Left lung (tissue), 10 donors: Measurements from ENCODE around the gene ZNRF2. TPM values are rescaled to one million over a fixed set of nuclear protein-coding genes. Genes with fewer than 3 reads are reported as not detected.

Source experiments
- ATAC-seq: fragments of 200-7000 bp; cut with Tn5 transposase; one replicate; pipeline ENCODE4 v1.9.1; 2020; ENCODE audit warnings: moderate library complexity
- DNase-seq, 4 donors: peaks; one replicate each; pipeline ENCODE4 v3.0.0-alpha.2; 2013 to 2020
- H3K27ac ChIP-seq, 2 donors: fragments of 200-600 bp; sonication (generic) in 1 of 2; one replicate each; pipeline versions ENCODE4 v1.5.0 to v1.8.0; 2020 to 2021
- H3K27me3 ChIP-seq, 2 donors: fragments of 200-600 bp; sonication (generic) in 1 of 2; one replicate each; pipeline versions ENCODE4 v1.5.0 to v1.8.0; 2020 to 2021
- H3K36me3 ChIP-seq, 2 donors: fragments of 200-600 bp; sonication (generic) in 1 of 2; one replicate each; pipeline versions ENCODE4 v1.5.0 to v1.8.0; 2020 to 2021
- H3K4me1 ChIP-seq, 2 donors: fragments of 200-600 bp; one replicate each; pipeline ENCODE4 v1.8.0; 2021
- H3K4me3 ChIP-seq, 2 donors: fragments of 200-600 bp; sonication (generic) in 1 of 2; one replicate each; pipeline versions ENCODE4 v1.5.0 to v1.8.0; 2020 to 2021; ENCODE audit warnings: mild to moderate bottlenecking in 1 of 2
- H3K9me3 ChIP-seq, 2 donors: fragments of 200-600 bp; sonication (generic) in 1 of 2; one replicate each; pipeline versions ENCODE4 v1.5.0 to v1.8.0; 2020 to 2021
- intact Hi-C, 2 donors: fragments of 100-400 bp; cut with DNase I; formaldehyde crosslinking; loops; one replicate each; pipeline versions ENCODE4 v1.11.2 to v1.14.2; 2022
- polyA plus RNA-seq, 6 donors: library from polyadenylated mRNA; unstranded; fragments of 120-200 nt; gene quantifications; one replicate each; pipeline ENCODE4 v1.2.1, GENCODE V29; 2013; ENCODE audit not compliant: insufficient read length in 6 of 6
- total RNA-seq, 2 donors: library from RNA; stranded (reverse); fragmentation: NEBNext Ultra II Directional; extraction: Animal tissue kit (Norgen Biotek cat#: 25700); gene quantifications; one replicate each; pipeline ENCODE4 v1.2.1, GENCODE V29; 2021
- TF ChIP-seq, protein P1 (sequence below), 2 donors: fragments of 200-600 bp; sonication (generic) in 1 of 2; IDR thresholded peaks; one replicate each; pipeline versions ENCODE4 v1.5.0 to v1.8.0; 2021; ENCODE audit warnings: antibody characterized with exemption in 2 of 2
- donor health status: DM: no; HTN: yes; CAD: no.
- donor health status: DM: no; HTN: no; CAD: no.

Gene ZNRF2
- total and polyA plus RNA-seq, 8 donors = 10.9 to 19.5 (median 12.4) TPM

DNA sequence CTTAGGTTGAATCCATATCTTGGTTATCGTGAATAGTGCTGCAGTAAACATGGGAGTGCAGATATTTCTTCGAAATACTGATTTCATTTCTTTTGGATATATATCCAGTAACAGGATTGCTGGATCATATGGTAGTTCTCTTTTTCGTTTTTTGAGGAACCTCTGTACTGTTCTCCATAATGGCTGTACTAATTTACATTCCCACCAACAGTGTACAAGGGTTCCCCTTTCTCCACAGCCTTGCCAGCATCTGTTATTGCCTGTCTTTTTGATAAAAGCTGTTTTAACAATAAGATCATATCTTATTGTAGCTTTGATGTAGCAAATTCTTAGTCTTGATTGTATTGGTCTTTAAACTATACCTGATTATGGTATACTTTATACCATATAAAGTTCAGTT, 45.3 kb downstream of the ZNRF2 start:
- H3K27me3 ChIP-seq = no peaks in the 10 kb centered on the region
- DNase-seq (no peak), ATAC-seq (peak; percentile 36)
- intact Hi-C loops = no loop called here
- peaks cover 0 to 25% of the 10 kb centered on the region in 2 donors for H3K4me1 ChIP-seq
- no peaks in the 10 kb centered on the region for H3K9me3 ChIP-seq
- peaks cover 0 to 7% of the 10 kb centered on the region in 2 donors for H3K36me3 ChIP-seq
- H3K27ac ChIP-seq = peak overlapping the region in 1 of 2 donors; percentile 14
- TF ChIP-seq, protein P1, sequence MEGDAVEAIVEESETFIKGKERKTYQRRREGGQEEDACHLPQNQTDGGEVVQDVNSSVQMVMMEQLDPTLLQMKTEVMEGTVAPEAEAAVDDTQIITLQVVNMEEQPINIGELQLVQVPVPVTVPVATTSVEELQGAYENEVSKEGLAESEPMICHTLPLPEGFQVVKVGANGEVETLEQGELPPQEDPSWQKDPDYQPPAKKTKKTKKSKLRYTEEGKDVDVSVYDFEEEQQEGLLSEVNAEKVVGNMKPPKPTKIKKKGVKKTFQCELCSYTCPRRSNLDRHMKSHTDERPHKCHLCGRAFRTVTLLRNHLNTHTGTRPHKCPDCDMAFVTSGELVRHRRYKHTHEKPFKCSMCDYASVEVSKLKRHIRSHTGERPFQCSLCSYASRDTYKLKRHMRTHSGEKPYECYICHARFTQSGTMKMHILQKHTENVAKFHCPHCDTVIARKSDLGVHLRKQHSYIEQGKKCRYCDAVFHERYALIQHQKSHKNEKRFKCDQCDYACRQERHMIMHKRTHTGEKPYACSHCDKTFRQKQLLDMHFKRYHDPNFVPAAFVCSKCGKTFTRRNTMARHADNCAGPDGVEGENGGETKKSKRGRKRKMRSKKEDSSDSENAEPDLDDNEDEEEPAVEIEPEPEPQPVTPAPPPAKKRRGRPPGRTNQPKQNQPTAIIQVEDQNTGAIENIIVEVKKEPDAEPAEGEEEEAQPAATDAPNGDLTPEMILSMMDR (IDR thresholded peaks at IDR 0.05) = no peak
- H3K4me3 ChIP-seq = no peak overlapping the region

DNA sequence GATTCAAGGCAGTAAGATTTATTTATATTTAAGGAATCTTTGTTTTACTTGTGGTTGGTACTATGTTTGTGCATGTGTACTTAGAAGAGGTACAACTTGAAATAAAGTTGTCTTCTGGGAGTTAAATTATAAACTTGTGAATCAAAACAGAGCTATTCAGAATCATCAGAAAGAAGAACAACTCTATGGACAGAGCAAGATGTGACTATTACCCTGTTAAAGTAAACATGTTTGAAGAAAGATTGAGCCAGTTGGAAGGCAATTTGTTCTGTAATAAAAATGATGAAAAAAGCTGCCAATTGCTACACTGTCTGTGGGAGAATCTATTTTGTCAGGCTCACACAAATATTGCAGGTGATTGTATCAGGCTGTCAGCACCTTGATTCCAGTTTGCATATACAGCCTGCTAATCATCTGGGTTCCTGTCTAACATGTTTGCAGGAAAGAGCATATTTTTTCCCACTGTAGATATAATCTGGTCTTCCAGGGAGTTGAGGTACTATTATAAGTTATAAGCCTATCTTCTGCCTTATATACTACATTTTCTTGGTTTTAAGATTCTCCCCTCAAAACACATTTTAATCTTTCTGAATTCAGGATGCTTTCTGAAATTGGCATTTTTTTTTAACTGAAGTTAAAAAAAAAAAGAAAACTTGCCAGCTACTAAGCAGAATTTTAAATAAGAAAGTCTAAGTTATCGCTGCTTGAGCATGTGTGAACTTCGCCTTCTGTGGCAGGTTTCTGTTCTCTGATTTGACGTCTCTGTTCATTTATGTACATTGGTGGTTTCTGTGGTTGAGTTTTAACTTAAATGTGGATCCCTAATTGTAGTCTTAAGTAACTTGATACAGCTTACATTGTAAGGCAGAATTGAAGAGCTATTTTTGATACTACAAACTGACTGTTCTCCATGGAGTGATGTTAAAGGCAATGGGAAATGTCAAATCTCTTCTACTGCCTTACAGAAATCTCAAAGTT, 46.0 kb downstream of the ZNRF2 start:
- ATAC-seq (no peak), DNase-seq (no peak)
- Histone ChIP-seq H3K27me3 (no peaks in the 10 kb centered on the region), H3K36me3 (peaks cover 0 to 7% of the 10 kb centered on the region in 2 donors), H3K27ac (peak overlapping the region in 1 of 2 donors; percentile 19), H3K4me1 (peaks cover 0 to 30% of the 10 kb centered on the region in 2 donors), H3K9me3 (no peaks in the 10 kb centered on the region), H3K4me3 (no peak overlapping the region)
- TF ChIP-seq, protein P1 (IDR thresholded peaks at IDR 0.05) = no peak
- intact Hi-C loops = no loop called here

DNA sequence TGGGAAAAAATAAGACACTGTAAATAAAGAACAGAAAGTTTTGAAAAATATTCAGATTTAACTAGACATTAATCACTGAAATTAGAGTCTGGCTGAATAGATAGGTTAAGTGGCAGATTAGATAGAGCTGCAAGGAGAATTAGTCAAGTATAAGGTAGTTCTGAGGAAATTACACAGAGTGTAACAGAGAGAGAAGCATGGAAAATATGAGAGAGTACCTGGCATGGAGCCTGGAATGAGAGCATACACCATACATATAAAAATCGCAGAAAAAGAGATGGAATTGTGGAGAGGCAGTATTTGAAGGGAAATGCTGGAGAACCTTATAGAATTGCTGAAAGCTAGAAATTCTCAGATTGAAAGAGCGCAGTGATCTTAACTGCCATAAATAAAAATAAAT, 46.9 kb downstream of the ZNRF2 start:
- Histone ChIP-seq H3K9me3 (no peaks in the 10 kb centered on the region), H3K27me3 (no peaks in the 10 kb centered on the region), H3K27ac (peak overlapping the region in 1 of 2 donors; percentile 19), H3K36me3 (peaks cover 0 to 4% of the 10 kb centered on the region in 2 donors), H3K4me1 (peaks cover 0 to 36% of the 10 kb centered on the region in 2 donors), H3K4me3 (no peak overlapping the region)
- DNase-seq = no peak
- peak; percentile 21 for ATAC-seq
- intact Hi-C loops = no loop called here
- TF ChIP-seq, protein P1 (IDR thresholded peaks at IDR 0.05) = no peak

DNA sequence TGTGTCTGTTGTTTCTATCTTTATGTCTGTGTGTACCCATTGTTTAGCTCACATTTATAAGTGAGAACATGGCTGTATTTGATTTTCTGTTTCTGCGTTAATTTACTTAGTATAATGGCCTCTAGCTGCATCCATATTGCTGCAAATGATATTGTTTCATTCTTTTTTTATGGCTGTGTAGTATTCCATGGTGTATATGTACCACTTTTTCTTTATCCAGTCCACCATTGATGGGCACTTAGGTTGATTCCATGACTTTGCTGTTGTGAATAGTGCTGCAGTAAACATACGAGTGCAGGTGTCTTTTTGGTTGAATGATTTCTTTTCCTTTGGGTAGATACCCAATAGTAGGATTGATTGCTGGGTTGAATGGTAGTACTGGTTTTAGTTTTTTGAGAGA, 48.2 kb downstream of the ZNRF2 start:
- Histone ChIP-seq H3K4me1 (peaks cover 0 to 38% of the 10 kb centered on the region in 2 donors), H3K9me3 (no peaks in the 10 kb centered on the region), H3K4me3 (no peak overlapping the region), H3K27ac (no peak overlapping the region), H3K36me3 (no peaks in the 10 kb centered on the region), H3K27me3 (no peaks in the 10 kb centered on the region)
- intact Hi-C loops = no loop called here
- ATAC-seq (no peak), DNase-seq (no peak)
- TF ChIP-seq, protein P1 (IDR thresholded peaks at IDR 0.05) = no peak

DNA sequence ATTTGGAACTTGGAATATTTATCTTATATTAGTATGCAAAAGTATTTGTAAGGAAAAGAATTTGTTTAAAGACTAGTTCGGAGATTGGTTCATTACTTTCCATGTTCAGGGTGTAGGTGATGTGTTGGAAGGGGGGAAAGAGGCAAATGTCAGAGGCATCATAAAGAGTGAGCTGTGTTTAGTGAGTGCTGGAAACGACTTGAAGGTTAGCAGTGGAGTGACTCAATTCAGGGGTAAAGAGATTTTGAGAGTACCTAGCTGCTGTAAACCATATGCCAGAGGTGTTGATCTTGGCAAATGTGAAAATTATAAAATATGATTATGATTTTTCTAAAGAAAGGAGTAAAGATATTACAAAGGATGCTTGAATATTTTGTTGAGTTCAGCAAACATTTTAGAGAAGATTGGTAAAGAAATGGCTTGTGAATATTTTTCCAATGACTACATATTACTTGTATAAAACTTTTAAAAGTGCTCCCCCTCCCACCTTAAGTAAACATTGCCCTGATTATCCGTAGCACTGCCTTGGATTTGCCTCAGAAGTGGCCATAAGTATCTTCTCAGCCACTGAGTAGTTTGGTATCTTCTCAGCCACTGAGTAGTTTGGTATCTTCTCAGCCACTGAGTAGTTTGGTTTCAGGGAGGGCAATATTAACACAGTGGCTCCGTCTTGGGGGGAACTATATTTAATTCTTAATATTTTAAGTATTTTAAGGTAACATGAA, 51.5 kb downstream of the ZNRF2 start:
- H3K36me3 ChIP-seq = no peaks in the 10 kb centered on the region
- peaks cover 0 to under 1% of the 10 kb centered on the region in 2 donors for H3K9me3 ChIP-seq
- intact Hi-C loops = no loop called here
- H3K27me3 ChIP-seq = no peaks in the 10 kb centered on the region
- H3K4me3 ChIP-seq = no peak overlapping the region
- DNase-seq (no peak), ATAC-seq (peak; percentile 79)
- H3K4me1 ChIP-seq = peaks cover 0 to 23% of the 10 kb centered on the region in 2 donors
- TF ChIP-seq, protein P1 (IDR thresholded peaks at IDR 0.05) = no peak
- no peak overlapping the region for H3K27ac ChIP-seq
